Neural cell (in vitro differentiated cells): Measurements from ENCODE around the gene OGFOD1. TPM values are rescaled to one million over a fixed set of nuclear protein-coding genes. Genes with fewer than 3 reads are reported as not detected.

Experiments
- H2AFZ ChIP-seq: fragments of 200-600, 300-800 bp; sonication (generic), shearing (Covaris generic); 2 replicates; pipeline ENCODE4 v1.6.0; 2014; ENCODE audit warnings: low read depth, mild to moderate bottlenecking, antibody characterized with exemption, low read length, moderate library complexity
- H3F3A ChIP-seq: fragments of 200-600 bp; shearing (Covaris generic); 2 replicates; pipeline ENCODE4 v1.6.1; 2016; ENCODE audit warnings: mild to moderate bottlenecking, moderate library complexity, mixed read lengths, antibody characterized with exemption, low read length; ENCODE audit not compliant: insufficient read depth, poor library complexity, severe bottlenecking
- H3K27ac ChIP-seq: fragments of 200-600, 300-800 bp; sonication (generic), shearing (Covaris generic); 2 replicates; pipeline ENCODE4 v1.5.1; 2014; ENCODE audit warnings: mild to moderate bottlenecking, low read length, moderate library complexity
- H3K27me3 ChIP-seq: fragments of 300-800, 200-600 bp; sonication (generic), shearing (Covaris generic); 2 replicates; pipeline ENCODE4 v1.6.0; 2014; ENCODE audit warnings: mild to moderate bottlenecking, low read depth, low read length, moderate library complexity; ENCODE audit not compliant: insufficient read depth
- H3K36me3 ChIP-seq: fragments of 300-800, 200-600 bp; sonication (generic), shearing (Covaris generic); 2 replicates; pipeline ENCODE4 v1.5.1; 2014; ENCODE audit warnings: mild to moderate bottlenecking, antibody characterized with exemption, low read length, moderate library complexity; ENCODE audit not compliant: insufficient read depth
- H3K4me2 ChIP-seq: fragments of 300-800, 200-600 bp; sonication (generic), shearing (Covaris generic); 2 replicates; pipeline ENCODE4 v1.6.0; 2014; ENCODE audit warnings: mild to moderate bottlenecking, low read length
- H3K4me3 ChIP-seq: fragments of 300-800, 200-600 bp; sonication (generic), shearing (Covaris generic); 2 replicates; pipeline ENCODE4 v1.5.1; 2014; ENCODE audit warnings: mild to moderate bottlenecking, low read length, moderate library complexity
- H3K79me2 ChIP-seq: fragments of 200-600 bp; shearing (Covaris generic); replicated peaks from 2 replicates; pipeline ENCODE4 v1.6.0; 2014; ENCODE audit warnings: mild to moderate bottlenecking, low read length, moderate library complexity; ENCODE audit not compliant: insufficient read depth
- H3K9ac ChIP-seq: fragments of 300-800, 200-600 bp; sonication (generic), shearing (Covaris generic); 2 replicates; pipeline ENCODE4 v1.6.1; 2016; ENCODE audit warnings: mild to moderate bottlenecking, low read length, mixed read lengths
- H3K9me2 ChIP-seq: fragments of 200-600 bp; shearing (Covaris generic); 2 replicates; pipeline ENCODE4 v1.6.1; 2016; ENCODE audit warnings: mild to moderate bottlenecking, low read length, mixed read lengths; ENCODE audit not compliant: insufficient read depth
- H3K9me3 ChIP-seq: fragments of 200-600, 300-800 bp; sonication (generic), shearing (Covaris generic); 2 replicates; pipeline ENCODE4 v1.6.1; 2016; ENCODE audit warnings: mild to moderate bottlenecking, mixed run types, low read length, moderate library complexity, mixed read lengths
- H4K20me1 ChIP-seq: fragments of 200-600 bp; shearing (Covaris generic); 2 replicates; pipeline ENCODE4 v1.6.1; 2016; ENCODE audit warnings: mild to moderate bottlenecking, mixed run types; ENCODE audit not compliant: insufficient read depth
- CTCF ChIP-seq: fragments of 450-650 bp; IDR thresholded peaks from 2 replicates; pipeline ENCODE4 v1.5.1; 2014; ENCODE audit warnings: antibody characterized with exemption, mild to moderate bottlenecking, moderate library complexity; ENCODE audit not compliant: poor library complexity, severe bottlenecking
- EP300 ChIP-seq: fragments of 450-650 bp; conservative IDR thresholded peaks from 2 replicates; pipeline ENCODE4 v1.6.1; 2014; ENCODE audit warnings: antibody characterized with exemption, mild to moderate bottlenecking, moderate library complexity; ENCODE audit not compliant: poor library complexity, severe bottlenecking
- EZH2 ChIP-seq: fragments of 200-600, 300-800 bp; shearing (Covaris generic), sonication (generic); IDR thresholded peaks from 2 replicates; pipeline ENCODE4 v1.6.1; 2014; ENCODE audit warnings: antibody characterized with exemption, low read length, borderline replicate concordance, mild to moderate bottlenecking; ENCODE audit not compliant: insufficient read depth, poor library complexity, severe bottlenecking
- MXI1 ChIP-seq: fragments of 450-650 bp; conservative IDR thresholded peaks from 2 replicates; pipeline ENCODE4 v1.6.1; 2014; ENCODE audit warnings: antibody characterized with exemption, mild to moderate bottlenecking; ENCODE audit not compliant: poor library complexity, severe bottlenecking
- POLR2AphosphoS5 ChIP-seq: IDR thresholded peaks from 2 replicates; pipeline ENCODE4 v1.6.1; 2012
- RAD21 ChIP-seq: fragments of 450-650 bp; conservative IDR thresholded peaks from 2 replicates; pipeline ENCODE4 v1.6.1; 2014; ENCODE audit warnings: antibody characterized with exemption, mild to moderate bottlenecking, moderate library complexity
- REST ChIP-seq: IDR thresholded peaks from 2 replicates; pipeline ENCODE4 v1.6.1; 2012; ENCODE audit warnings: borderline replicate concordance
- SMC3 ChIP-seq: fragments of 450-650 bp; conservative IDR thresholded peaks from 2 replicates; pipeline ENCODE4 v1.6.1; 2014; ENCODE audit warnings: antibody characterized with exemption, mild to moderate bottlenecking, moderate library complexity; ENCODE audit not compliant: poor library complexity
- TAF1 ChIP-seq: IDR thresholded peaks from 2 replicates; pipeline ENCODE4 v1.6.1; 2012; ENCODE audit warnings: low read depth
- polyA plus RNA-seq: library from polyadenylated mRNA; depleted of rRNA; stranded (reverse); fragments of >200 nt; gene quantifications from 2 replicates; pipeline ENCODE4 v1.2.3, GENCODE V29; 2014

Gene OGFOD1
- polyA plus RNA-seq, 1 donor from 2014 or later: 35.6 TPM

GRCh38 chr16:56411123-56411522 is 40.2 kb upstream of the OGFOD1 start:
- TF ChIP-seq POLR2AphosphoS5: no peak
- TF ChIP-seq EZH2: no peak
- no peak for TF ChIP-seq TAF1
- TF ChIP-seq REST: no peak
- no peak for TF ChIP-seq EP300

DNA sequence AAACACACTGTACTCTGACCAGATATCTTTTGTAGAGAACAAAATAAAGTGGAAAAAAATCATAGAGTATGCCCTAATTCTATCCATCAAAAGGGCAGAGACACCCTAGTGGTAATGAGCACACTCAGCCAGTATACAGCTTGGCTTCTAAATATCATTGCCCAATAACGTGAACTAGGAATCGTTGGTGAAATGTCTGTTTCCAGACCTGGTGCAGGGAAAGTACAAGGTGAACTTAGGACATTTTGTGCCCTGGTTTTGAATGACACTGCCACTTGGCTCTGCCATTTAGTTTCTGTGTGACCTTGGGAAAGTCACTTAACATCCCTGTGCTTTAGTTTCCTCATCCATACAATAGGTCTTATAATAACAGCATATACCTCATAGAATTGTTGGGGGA is 39.7 kb upstream of the OGFOD1 start:
- H4K20me1 ChIP-seq: no peaks in the 10 kb centered on the region
- H3K4me3 ChIP-seq: no peak overlapping the region
- H3F3A ChIP-seq: no peaks in the 10 kb centered on the region
- no peaks in the 10 kb centered on the region for H3K9me2 ChIP-seq
- TF ChIP-seq RAD21: no peak
- no peak for TF ChIP-seq POLR2AphosphoS5
- no peak for TF ChIP-seq REST
- no peak for TF ChIP-seq EZH2
- no peak for TF ChIP-seq MXI1
- TF ChIP-seq CTCF: no peak
- TF ChIP-seq EP300: no peak
- no peak for TF ChIP-seq TAF1
- no peak for TF ChIP-seq SMC3
- peaks cover 19% of the 10 kb centered on the region for H3K36me3 ChIP-seq
- no peaks in the 10 kb centered on the region for H3K27me3 ChIP-seq
- H3K9ac ChIP-seq: no peak overlapping the region
- H2AFZ ChIP-seq: no peak overlapping the region
- H3K27ac ChIP-seq: no peak overlapping the region
- peaks cover 6% of the 10 kb centered on the region for H3K79me2 ChIP-seq
- no peaks in the 10 kb centered on the region for H3K9me3 ChIP-seq
- no peak overlapping the region for H3K4me2 ChIP-seq

More at GRCh38 chr16:56411123-56411522, 40.2 kb upstream of the OGFOD1 start:
- no peaks in the 10 kb centered on the region for H3F3A ChIP-seq
- H3K79me2 ChIP-seq: peaks cover 1% of the 10 kb centered on the region
- no peaks in the 10 kb centered on the region for H3K9me2 ChIP-seq
- H4K20me1 ChIP-seq: no peaks in the 10 kb centered on the region
- H3K27me3 ChIP-seq: no peaks in the 10 kb centered on the region
- no peak overlapping the region for H3K27ac ChIP-seq
- H3K36me3 ChIP-seq: peaks cover 19% of the 10 kb centered on the region
- H3K9ac ChIP-seq: no peak overlapping the region
- no peak overlapping the region for H3K4me2 ChIP-seq
- no peak overlapping the region for H3K4me3 ChIP-seq
- H3K9me3 ChIP-seq: no peaks in the 10 kb centered on the region
- no peak overlapping the region for H2AFZ ChIP-seq
